HCT116 (cell line): ENCODE results near the gene SLC4A4. TPM values are rescaled to one million over a fixed set of nuclear protein-coding genes. Genes with fewer than 3 reads are reported as not detected.

Experiments used
- ATAC-seq: fragments of 200-7000 bp; cut with Tn5 transposase; 2 replicates; pipeline ENCODE4 v1.9.1; 2020; ENCODE audit warnings: mild to moderate bottlenecking, moderate library complexity
- BruUV-seq: library from RNA; stranded (reverse); fragments of 400-500 nt; replicated peaks from 2 replicates; lab custom pipeline; 2021; lab: Mats Ljungman, UMichigan
- CTCF ChIA-PET: fragments of 300-600 bp; sonication (Branson Sonifier 250); formaldehyde crosslinking; loops from one replicate; lab custom pipeline; 2021; ENCODE audit warnings: antibody characterized with exemption; lab: Charles Lee
- POLR2A ChIA-PET: fragments of 300-600, 350-600 bp; sonication (Branson Sonifier 250); formaldehyde crosslinking; loops from one replicate; lab custom pipeline; 2021; ENCODE audit warnings: antibody characterized with exemption; lab: Charles Lee
- RAD21 ChIA-PET, 2 experiments: fragments of 300-600 bp; sonication (Branson Sonifier 250); formaldehyde crosslinking; loops; one replicate each; lab custom pipeline; 2023; ENCODE audit warnings: low total read pairs in 2 of 2; ENCODE audit not compliant: uncharacterized antibody in 2 of 2, unreplicated experiment in 2 of 2, low non-redundant PET in 1 of 2; lab: Charles Lee
- DNase-seq: peaks from one replicate; pipeline ENCODE4 v3.0.0-alpha.2; 2010; ENCODE audit warnings: low read depth, low spot score
- H2AFZ ChIP-seq: fragments of 200-600 bp; shearing (Covaris generic), sonication (generic); 2 replicates; pipeline ENCODE4 v1.6.1; 2017; ENCODE audit warnings: low read depth, mixed run types, mixed read lengths, antibody characterized with exemption, low read length; ENCODE audit not compliant: poor library complexity, severe bottlenecking
- H3K27ac ChIP-seq: 2 replicates; pipeline ENCODE4 v1.5.1; 2012; ENCODE audit warnings: low read depth, low read length
- H3K27me3 ChIP-seq: fragments of 200-600 bp; sonication (generic); 2 replicates; pipeline ENCODE4 v1.6.1; 2016; ENCODE audit warnings: mixed run types, low read length, mixed read lengths; ENCODE audit not compliant: insufficient read depth
- H3K36me3 ChIP-seq, 2 experiments: fragments of 200-500 bp in 1 of 2; fragments of 200-600 bp in 1 of 2; sonication (Bioruptor generic) in 1 of 2; sonication (generic) in 1 of 2; 2 replicates each; pipeline versions ENCODE4 v1.5.1 to v1.6.1; 2014 to 2016; ENCODE audit warnings: low read length in 2 of 2, inconsistent platforms in 1 of 2, mixed read lengths in 1 of 2, mixed run types in 1 of 2; ENCODE audit not compliant: insufficient read depth in 2 of 2, control insufficient read depth in 1 of 2
- H3K4me1 ChIP-seq, 2 experiments: fragments of 200-600 bp in 1 of 2; sonication (generic) in 1 of 2; 2 replicates each; pipeline versions ENCODE4 v1.5.1 to v1.6.1; 2012 to 2017; ENCODE audit warnings: low read length in 2 of 2, inconsistent platforms in 1 of 2, mild to moderate bottlenecking in 1 of 2, mixed read lengths in 1 of 2, mixed run types in 1 of 2, moderate library complexity in 1 of 2; ENCODE audit not compliant: insufficient read depth in 2 of 2, control insufficient read depth in 1 of 2
- H3K4me2 ChIP-seq: fragments of 200-600 bp; sonication (generic); 2 replicates; pipeline ENCODE4 v1.6.1; 2017; ENCODE audit warnings: mixed run types, low read length, mixed read lengths
- H3K4me3 ChIP-seq, 2 experiments: fragments of 200-600 bp in 1 of 2; sonication (generic) in 1 of 2; replicated peaks in 1 of 2; 2 replicates each; pipeline ENCODE4 v1.5.1; 2011 to 2016; ENCODE audit warnings: low read length in 2 of 2, control low read depth in 1 of 2, low read depth in 1 of 2, mild to moderate bottlenecking in 1 of 2, mixed read lengths in 1 of 2, mixed run types in 1 of 2
- H3K79me2 ChIP-seq: fragments of 200-600 bp; sonication (generic); 2 replicates; pipeline ENCODE4 v1.6.1; 2017; ENCODE audit warnings: mild to moderate bottlenecking, mixed run types, low read length, moderate library complexity, mixed read lengths; ENCODE audit not compliant: insufficient read depth
- H3K9ac ChIP-seq: fragments of 200-600 bp; sonication (generic); 2 replicates; pipeline ENCODE4 v1.6.1; 2016; ENCODE audit warnings: low read length, mixed read lengths
- H3K9me2 ChIP-seq: fragments of 200-600 bp; sonication (generic), shearing (Covaris generic); 2 replicates; pipeline ENCODE4 v1.6.1; 2017; ENCODE audit warnings: mixed run types, mild to moderate bottlenecking, moderate library complexity; ENCODE audit not compliant: insufficient read depth
- H3K9me3 ChIP-seq, 2 experiments: fragments of 200-500 bp in 1 of 2; fragments of 200-600 bp in 1 of 2; sonication (Bioruptor generic) in 1 of 2; sonication (generic) in 1 of 2; 2 replicates each; pipeline ENCODE4 v1.6.1; 2014 to 2017; ENCODE audit warnings: low read length in 2 of 2, mixed read lengths in 2 of 2, inconsistent platforms in 1 of 2, low read depth in 1 of 2, mild to moderate bottlenecking in 1 of 2, mixed run types in 1 of 2, moderate library complexity in 1 of 2; ENCODE audit not compliant: control insufficient read depth in 1 of 2, insufficient read depth in 1 of 2
- H4K20me1 ChIP-seq: fragments of 200-600 bp; sonication (generic), shearing (Covaris generic); 2 replicates; pipeline ENCODE4 v1.6.1; 2017; ENCODE audit warnings: mixed run types, mild to moderate bottlenecking, moderate library complexity; ENCODE audit not compliant: insufficient read depth
- CBX3 ChIP-seq: IDR thresholded peaks from 2 replicates; pipeline ENCODE4 v1.6.1; 2012; ENCODE audit warnings: low read depth
- CEBPB ChIP-seq: IDR thresholded peaks from 2 replicates; pipeline ENCODE4 v1.6.1; 2012; ENCODE audit warnings: low read depth
- ELF1 ChIP-seq: IDR thresholded peaks from 2 replicates; pipeline ENCODE4 v1.6.1; 2012; ENCODE audit warnings: low read depth, borderline replicate concordance
- EZH2phosphoT487 ChIP-seq: fragments of 200-600 bp; IDR thresholded peaks from 2 replicates; pipeline ENCODE4 v1.6.1; 2018; ENCODE audit warnings: antibody characterized with exemption, borderline replicate concordance
- FOSL1 ChIP-seq: IDR thresholded peaks from 2 replicates; pipeline ENCODE4 v1.6.1; 2012; ENCODE audit warnings: low read depth
- JUND ChIP-seq: IDR thresholded peaks from 2 replicates; pipeline ENCODE4 v1.6.1; 2012
- RAD21 ChIP-seq: IDR thresholded peaks from 2 replicates; pipeline ENCODE4 v1.6.1; 2012; ENCODE audit warnings: low read depth, mild to moderate bottlenecking
- SIN3A ChIP-seq: IDR thresholded peaks from 2 replicates; pipeline ENCODE4 v1.6.1; 2012; ENCODE audit warnings: low read depth
- SP1 ChIP-seq: IDR thresholded peaks from 2 replicates; pipeline ENCODE4 v1.6.1; 2012; ENCODE audit warnings: low read depth
- SRF ChIP-seq: IDR thresholded peaks from 2 replicates; pipeline ENCODE4 v1.6.1; 2012; ENCODE audit warnings: low read depth
- ZFX ChIP-seq: fragments of 450-650 bp; IDR thresholded peaks from 2 replicates; pipeline ENCODE4 v1.6.1; 2017
- intact Hi-C: fragments of 100-400 bp; cut with micrococcal nuclease; formaldehyde crosslinking; loops from 2 replicates; pipeline ENCODE4 v1.10.0; 2022
- total RNA-seq: library from RNA; stranded (reverse); gene quantifications from one replicate; pipeline ENCODE4 v1.2.1, GENCODE V29; 2021; ENCODE audit not compliant: unreplicated experiment
- TF ChIP-seq, protein P1 (sequence below): IDR thresholded peaks from 2 replicates; pipeline ENCODE4 v1.6.1; 2012; ENCODE audit warnings: low read depth
- TF ChIP-seq, protein P2 (sequence below), 3 experiments: fragments of 200-600 bp in 1 of 3; sonication (generic) in 1 of 3; IDR thresholded peaks in 2 of 3; conservative IDR thresholded peaks in 1 of 3; 2 replicates each; pipeline ENCODE4 v1.5.1; 2012 to 2017; ENCODE audit warnings: low read depth in 2 of 3, low read length in 2 of 3, antibody characterized with exemption in 1 of 3, borderline replicate concordance in 1 of 3, control low read depth in 1 of 3, mild to moderate bottlenecking in 1 of 3, mixed read lengths in 1 of 3, mixed run types in 1 of 3, moderate library complexity in 1 of 3; ENCODE audit not compliant: insufficient read depth in 1 of 3

Gene SLC4A4
- total RNA-seq, 1 experiment from 2014 or later = 0.30 TPM

DNA sequence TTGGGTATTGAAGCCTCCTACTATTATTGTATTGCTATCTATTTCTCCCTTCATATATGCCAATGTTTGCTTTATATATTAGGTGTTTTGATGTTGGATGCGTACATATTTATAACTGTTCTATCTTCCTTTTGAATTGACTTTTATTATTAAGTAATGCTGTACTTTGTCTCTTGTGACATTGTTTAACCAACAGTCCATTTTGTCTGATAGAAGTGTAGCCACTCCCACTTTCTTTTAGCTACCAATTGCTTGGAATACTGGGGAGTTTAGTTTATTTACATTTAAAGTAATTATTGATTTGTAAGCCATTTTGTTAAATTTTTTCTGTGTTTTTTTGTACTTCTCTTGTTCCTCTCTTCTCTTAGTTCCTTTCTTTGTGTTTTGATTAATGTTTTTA, 249.2 kb downstream of the SLC4A4 start:
- Histone ChIP-seq H2AFZ (no peak overlapping the region), H3K27ac (no peak overlapping the region), H3K79me2 (no peaks in the 10 kb centered on the region), H3K9me3 (no peaks in the 10 kb centered on the region), H3K4me2 (no peak overlapping the region), H3K9me2 (no peaks in the 10 kb centered on the region), H3K27me3 (no peaks in the 10 kb centered on the region), H3K4me3 (no peak overlapping the region), H3K36me3 (no peaks in the 10 kb centered on the region), H4K20me1 (no peaks in the 10 kb centered on the region), H3K9ac (no peak overlapping the region), H3K4me1 (no peaks in the 10 kb centered on the region)
- ATAC-seq = no peak
- DNase-seq = no peak
- BruUV-seq = no TSS peak
- intact Hi-C loops = no loop called here
- ChIA-PET CTCF (no interaction called here), POLR2A (no interaction called here), RAD21 (no interaction called here)
- TF ChIP-seq SP1 = no peak
- TF ChIP-seq ELF1 = no peak
- no peak for TF ChIP-seq SIN3A
- no peak for TF ChIP-seq JUND
- TF ChIP-seq EZH2phosphoT487 = no peak
- TF ChIP-seq, protein P1, sequence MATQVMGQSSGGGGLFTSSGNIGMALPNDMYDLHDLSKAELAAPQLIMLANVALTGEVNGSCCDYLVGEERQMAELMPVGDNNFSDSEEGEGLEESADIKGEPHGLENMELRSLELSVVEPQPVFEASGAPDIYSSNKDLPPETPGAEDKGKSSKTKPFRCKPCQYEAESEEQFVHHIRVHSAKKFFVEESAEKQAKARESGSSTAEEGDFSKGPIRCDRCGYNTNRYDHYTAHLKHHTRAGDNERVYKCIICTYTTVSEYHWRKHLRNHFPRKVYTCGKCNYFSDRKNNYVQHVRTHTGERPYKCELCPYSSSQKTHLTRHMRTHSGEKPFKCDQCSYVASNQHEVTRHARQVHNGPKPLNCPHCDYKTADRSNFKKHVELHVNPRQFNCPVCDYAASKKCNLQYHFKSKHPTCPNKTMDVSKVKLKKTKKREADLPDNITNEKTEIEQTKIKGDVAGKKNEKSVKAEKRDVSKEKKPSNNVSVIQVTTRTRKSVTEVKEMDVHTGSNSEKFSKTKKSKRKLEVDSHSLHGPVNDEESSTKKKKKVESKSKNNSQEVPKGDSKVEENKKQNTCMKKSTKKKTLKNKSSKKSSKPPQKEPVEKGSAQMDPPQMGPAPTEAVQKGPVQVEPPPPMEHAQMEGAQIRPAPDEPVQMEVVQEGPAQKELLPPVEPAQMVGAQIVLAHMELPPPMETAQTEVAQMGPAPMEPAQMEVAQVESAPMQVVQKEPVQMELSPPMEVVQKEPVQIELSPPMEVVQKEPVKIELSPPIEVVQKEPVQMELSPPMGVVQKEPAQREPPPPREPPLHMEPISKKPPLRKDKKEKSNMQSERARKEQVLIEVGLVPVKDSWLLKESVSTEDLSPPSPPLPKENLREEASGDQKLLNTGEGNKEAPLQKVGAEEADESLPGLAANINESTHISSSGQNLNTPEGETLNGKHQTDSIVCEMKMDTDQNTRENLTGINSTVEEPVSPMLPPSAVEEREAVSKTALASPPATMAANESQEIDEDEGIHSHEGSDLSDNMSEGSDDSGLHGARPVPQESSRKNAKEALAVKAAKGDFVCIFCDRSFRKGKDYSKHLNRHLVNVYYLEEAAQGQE = no peak
- TF ChIP-seq FOSL1 = no peak
- no peak for TF ChIP-seq CBX3

DNA sequence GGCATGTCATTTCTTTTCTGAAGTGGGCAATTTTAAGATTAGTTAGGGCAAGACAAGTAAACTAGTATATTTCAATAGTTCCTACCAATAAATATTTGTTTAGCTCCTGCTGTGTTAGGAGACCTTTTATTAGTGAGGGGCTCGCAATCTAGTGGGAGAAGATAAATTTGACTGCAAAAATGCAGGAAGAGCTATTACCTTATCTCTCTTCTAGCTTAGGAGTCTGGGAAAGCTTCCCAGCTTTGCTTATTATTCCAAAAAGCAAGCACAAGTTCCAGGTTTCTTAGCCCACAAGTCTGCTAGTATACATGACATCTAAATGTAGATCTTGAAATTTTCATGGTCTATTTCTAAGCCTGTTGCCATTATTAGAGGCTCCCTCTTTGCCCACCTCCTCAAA, 254.0 kb downstream of the SLC4A4 start:
- no peaks in the 10 kb centered on the region for H3K4me1 ChIP-seq
- H3K9ac ChIP-seq = no peak overlapping the region
- no peak overlapping the region for H3K4me3 ChIP-seq
- H3K27ac ChIP-seq = no peak overlapping the region
- H3K9me2 ChIP-seq = no peaks in the 10 kb centered on the region
- H2AFZ ChIP-seq = no peak overlapping the region
- H3K27me3 ChIP-seq = no peaks in the 10 kb centered on the region
- no peak overlapping the region for H3K4me2 ChIP-seq
- ChIA-PET POLR2A (no interaction called here), RAD21 (no interaction called here), CTCF (no interaction called here)
- intact Hi-C loops = no loop called here
- no peak for ATAC-seq
- TF ChIP-seq ZFX (no peak), CEBPB (no peak), RAD21 (no peak), SRF (no peak)
- TF ChIP-seq, protein P1 = no peak
- TF ChIP-seq, protein P2, sequence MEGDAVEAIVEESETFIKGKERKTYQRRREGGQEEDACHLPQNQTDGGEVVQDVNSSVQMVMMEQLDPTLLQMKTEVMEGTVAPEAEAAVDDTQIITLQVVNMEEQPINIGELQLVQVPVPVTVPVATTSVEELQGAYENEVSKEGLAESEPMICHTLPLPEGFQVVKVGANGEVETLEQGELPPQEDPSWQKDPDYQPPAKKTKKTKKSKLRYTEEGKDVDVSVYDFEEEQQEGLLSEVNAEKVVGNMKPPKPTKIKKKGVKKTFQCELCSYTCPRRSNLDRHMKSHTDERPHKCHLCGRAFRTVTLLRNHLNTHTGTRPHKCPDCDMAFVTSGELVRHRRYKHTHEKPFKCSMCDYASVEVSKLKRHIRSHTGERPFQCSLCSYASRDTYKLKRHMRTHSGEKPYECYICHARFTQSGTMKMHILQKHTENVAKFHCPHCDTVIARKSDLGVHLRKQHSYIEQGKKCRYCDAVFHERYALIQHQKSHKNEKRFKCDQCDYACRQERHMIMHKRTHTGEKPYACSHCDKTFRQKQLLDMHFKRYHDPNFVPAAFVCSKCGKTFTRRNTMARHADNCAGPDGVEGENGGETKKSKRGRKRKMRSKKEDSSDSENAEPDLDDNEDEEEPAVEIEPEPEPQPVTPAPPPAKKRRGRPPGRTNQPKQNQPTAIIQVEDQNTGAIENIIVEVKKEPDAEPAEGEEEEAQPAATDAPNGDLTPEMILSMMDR (IDR thresholded peaks at IDR 0.05 in 2 of 3, conservative IDR thresholded peaks at IDR 0.05 in 1 of 3; ENCODE audit: borderline replicate concordance in 1 of 3, insufficient read depth in 1 of 3, low read depth in 2 of 3, low read length in 2 of 3) = no peak
- no peaks in the 10 kb centered on the region for H3K79me2 ChIP-seq
- H4K20me1 ChIP-seq = no peaks in the 10 kb centered on the region
- no peaks in the 10 kb centered on the region for H3K36me3 ChIP-seq
- DNase-seq = no peak
- no peaks in the 10 kb centered on the region for H3K9me3 ChIP-seq
- BruUV-seq = no TSS peak
